ENCODE results near the gene RAC3.

RAC3 gene

GRCh38 chr17:82058855-82059249 lies 27.4 kb downstream of the RAC3 start:
- no peak for TF ChIP-seq EZH2 (IDR thresholded peaks at IDR 0.05; ENCODE audit: borderline replicate concordance, low read depth, low read length, severe bottlenecking)
- TF ChIP-seq, protein P1, sequence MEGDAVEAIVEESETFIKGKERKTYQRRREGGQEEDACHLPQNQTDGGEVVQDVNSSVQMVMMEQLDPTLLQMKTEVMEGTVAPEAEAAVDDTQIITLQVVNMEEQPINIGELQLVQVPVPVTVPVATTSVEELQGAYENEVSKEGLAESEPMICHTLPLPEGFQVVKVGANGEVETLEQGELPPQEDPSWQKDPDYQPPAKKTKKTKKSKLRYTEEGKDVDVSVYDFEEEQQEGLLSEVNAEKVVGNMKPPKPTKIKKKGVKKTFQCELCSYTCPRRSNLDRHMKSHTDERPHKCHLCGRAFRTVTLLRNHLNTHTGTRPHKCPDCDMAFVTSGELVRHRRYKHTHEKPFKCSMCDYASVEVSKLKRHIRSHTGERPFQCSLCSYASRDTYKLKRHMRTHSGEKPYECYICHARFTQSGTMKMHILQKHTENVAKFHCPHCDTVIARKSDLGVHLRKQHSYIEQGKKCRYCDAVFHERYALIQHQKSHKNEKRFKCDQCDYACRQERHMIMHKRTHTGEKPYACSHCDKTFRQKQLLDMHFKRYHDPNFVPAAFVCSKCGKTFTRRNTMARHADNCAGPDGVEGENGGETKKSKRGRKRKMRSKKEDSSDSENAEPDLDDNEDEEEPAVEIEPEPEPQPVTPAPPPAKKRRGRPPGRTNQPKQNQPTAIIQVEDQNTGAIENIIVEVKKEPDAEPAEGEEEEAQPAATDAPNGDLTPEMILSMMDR (IDR thresholded peaks at IDR 0.05; ENCODE audit: borderline replicate concordance, extremely low read depth, low read length, poor library complexity, severe bottlenecking), result no peak
- H3K4me3 ChIP-seq (ENCODE audit: low read depth in 1 of 2, low read length in 2 of 2), result no peak overlapping the region
- H4K20me1 ChIP-seq (ENCODE audit: insufficient read depth, low read length), result peaks cover 68% of the 10 kb centered on the region
- H3K4me2 ChIP-seq (ENCODE audit: insufficient read depth, low read length), result no peak overlapping the region
- DNase-seq (no peak), ATAC-seq (ENCODE audit: insufficient read depth, low read depth) (no peak)
- H3K79me2 ChIP-seq (ENCODE audit: insufficient read depth, low read length), result peaks cover 19% of the 10 kb centered on the region
- H3K27me3 ChIP-seq (ENCODE audit: insufficient read depth, low read length, poor library complexity), result no peaks in the 10 kb centered on the region
- peaks cover 32% of the 10 kb centered on the region for H3K4me1 ChIP-seq (ENCODE audit: insufficient read depth, low read length)
- no peak overlapping the region for H3K27ac ChIP-seq (ENCODE audit: low read length)
- H3K36me3 ChIP-seq (ENCODE audit: insufficient read depth, low read length), result peaks cover 98% of the 10 kb centered on the region
- H3K9ac ChIP-seq (ENCODE audit: low read depth, low read length), result no peak overlapping the region
- H2AFZ ChIP-seq (ENCODE audit: low read depth, low read length), result no peak overlapping the region
- no peaks in the 10 kb centered on the region for H3K9me3 ChIP-seq (ENCODE audit: insufficient read depth, low read length, severe bottlenecking)

DNA sequence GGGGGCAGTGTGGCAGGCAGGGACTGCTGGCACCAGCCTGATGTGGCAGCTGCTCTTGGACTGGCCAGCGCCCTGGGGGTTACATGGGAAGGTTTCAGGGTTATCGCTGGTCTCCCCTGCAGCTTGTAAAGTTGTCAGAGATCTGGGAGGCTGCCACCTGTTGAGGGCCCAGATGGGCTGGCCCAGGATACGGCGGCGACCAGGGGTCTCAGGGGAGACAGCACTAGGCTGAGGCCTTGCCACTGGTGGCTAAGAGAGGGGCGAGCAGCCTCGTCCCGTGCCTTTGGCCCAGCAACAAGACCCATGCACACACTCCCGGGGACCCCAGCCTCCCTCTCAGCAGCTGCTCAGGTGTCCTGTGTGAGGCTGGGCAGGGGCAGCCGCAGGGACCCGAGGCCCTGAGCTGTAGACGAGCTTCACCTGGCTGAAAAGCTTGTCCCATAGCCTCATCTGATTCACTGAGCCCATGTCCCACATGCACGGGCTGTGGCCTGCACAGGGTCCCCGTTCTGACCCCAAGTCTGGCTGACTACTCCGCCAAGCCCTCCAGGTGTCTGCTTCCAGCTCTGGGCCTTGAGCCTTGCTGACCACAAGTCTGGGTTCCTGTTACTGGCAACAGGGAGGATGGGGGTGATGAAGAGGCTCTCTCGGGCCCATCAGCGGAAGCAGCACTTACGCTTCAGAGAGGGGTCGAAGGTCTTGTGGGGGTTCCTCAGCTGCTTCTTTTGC lies 28.0 kb downstream of the RAC3 start:
- H3K27ac ChIP-seq (ENCODE audit: low read length), result no peak overlapping the region
- peaks cover 98% of the 10 kb centered on the region for H3K36me3 ChIP-seq (ENCODE audit: insufficient read depth, low read length)

GRCh38 chr17:82060001-82060380 lies 28.5 kb downstream of the RAC3 start:
- no peaks in the 10 kb centered on the region for H3K9me3 ChIP-seq (ENCODE audit: insufficient read depth, low read length, severe bottlenecking)
- ATAC-seq (ENCODE audit: insufficient read depth, low read depth), result no peak
- no peak overlapping the region for H3K4me2 ChIP-seq (ENCODE audit: insufficient read depth, low read length)
- H3K4me1 ChIP-seq (ENCODE audit: insufficient read depth, low read length), result peaks cover 33% of the 10 kb centered on the region
- peaks cover 76% of the 10 kb centered on the region for H4K20me1 ChIP-seq (ENCODE audit: insufficient read depth, low read length)
- TF ChIP-seq, protein P1 (IDR thresholded peaks at IDR 0.05; ENCODE audit: borderline replicate concordance, extremely low read depth, low read length, poor library complexity, severe bottlenecking), result no peak
- TF ChIP-seq EZH2 (IDR thresholded peaks at IDR 0.05; ENCODE audit: borderline replicate concordance, low read depth, low read length, severe bottlenecking), result no peak
- H3K79me2 ChIP-seq (ENCODE audit: insufficient read depth, low read length), result peaks cover 23% of the 10 kb centered on the region
- no peaks in the 10 kb centered on the region for H3K27me3 ChIP-seq (ENCODE audit: insufficient read depth, low read length, poor library complexity)
- peaks cover 96% of the 10 kb centered on the region for H3K36me3 ChIP-seq (ENCODE audit: insufficient read depth, low read length)
- no peak overlapping the region for H3K9ac ChIP-seq (ENCODE audit: low read depth, low read length)
- DNase-seq, result peak; percentile 5
- H3K4me3 ChIP-seq (ENCODE audit: low read depth in 1 of 2, low read length in 2 of 2), result no peak overlapping the region
- no peak overlapping the region for H2AFZ ChIP-seq (ENCODE audit: low read depth, low read length)
- no peak overlapping the region for H3K27ac ChIP-seq (ENCODE audit: low read length)

More for the DNA sequence above, 28.0 kb downstream of the RAC3 start:
- TF ChIP-seq EZH2 (IDR thresholded peaks at IDR 0.05; ENCODE audit: borderline replicate concordance, low read depth, low read length, severe bottlenecking), result no peak
- TF ChIP-seq, protein P1 (IDR thresholded peaks at IDR 0.05; ENCODE audit: borderline replicate concordance, extremely low read depth, low read length, poor library complexity, severe bottlenecking), result no peak
- Histone ChIP-seq H3K4me1 (ENCODE audit: insufficient read depth, low read length) (peaks cover 32% of the 10 kb centered on the region), H4K20me1 (ENCODE audit: insufficient read depth, low read length) (peaks cover 71% of the 10 kb centered on the region), H3K9ac (ENCODE audit: low read depth, low read length) (no peak overlapping the region), H3K27me3 (ENCODE audit: insufficient read depth, low read length, poor library complexity) (no peaks in the 10 kb centered on the region), H3K4me2 (ENCODE audit: insufficient read depth, low read length) (no peak overlapping the region), H2AFZ (ENCODE audit: low read depth, low read length) (no peak overlapping the region), H3K4me3 (ENCODE audit: low read depth in 1 of 2, low read length in 2 of 2) (no peak overlapping the region), H3K79me2 (ENCODE audit: insufficient read depth, low read length) (peaks cover 21% of the 10 kb centered on the region), H3K9me3 (ENCODE audit: insufficient read depth, low read length, severe bottlenecking) (no peaks in the 10 kb centered on the region)
- ATAC-seq (ENCODE audit: insufficient read depth, low read depth) (no peak), DNase-seq (peak; percentile 8)

Data from DND-41 (cell line).